ENCODE data around the gene PSMC4.

Gene PSMC4

DNA sequence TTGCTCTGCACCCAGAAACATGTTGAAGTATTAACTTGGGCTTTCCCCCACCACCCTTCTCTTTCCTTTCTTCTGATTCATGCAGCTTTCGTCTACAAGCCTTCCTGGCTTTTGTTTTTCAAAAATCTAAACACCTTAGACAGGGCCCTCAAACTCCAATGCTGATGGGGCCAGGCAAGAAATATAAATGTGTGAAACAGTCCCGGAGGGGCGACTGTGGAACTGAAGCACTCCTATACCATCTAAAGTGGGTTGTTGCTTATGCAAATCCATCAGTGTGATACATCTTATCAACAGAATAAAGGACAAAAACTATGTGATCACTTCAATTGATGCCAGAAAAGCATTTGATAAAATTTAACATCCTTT is 42.6 kb upstream of the PSMC4 start:
- TF ChIP-seq, protein P1, sequence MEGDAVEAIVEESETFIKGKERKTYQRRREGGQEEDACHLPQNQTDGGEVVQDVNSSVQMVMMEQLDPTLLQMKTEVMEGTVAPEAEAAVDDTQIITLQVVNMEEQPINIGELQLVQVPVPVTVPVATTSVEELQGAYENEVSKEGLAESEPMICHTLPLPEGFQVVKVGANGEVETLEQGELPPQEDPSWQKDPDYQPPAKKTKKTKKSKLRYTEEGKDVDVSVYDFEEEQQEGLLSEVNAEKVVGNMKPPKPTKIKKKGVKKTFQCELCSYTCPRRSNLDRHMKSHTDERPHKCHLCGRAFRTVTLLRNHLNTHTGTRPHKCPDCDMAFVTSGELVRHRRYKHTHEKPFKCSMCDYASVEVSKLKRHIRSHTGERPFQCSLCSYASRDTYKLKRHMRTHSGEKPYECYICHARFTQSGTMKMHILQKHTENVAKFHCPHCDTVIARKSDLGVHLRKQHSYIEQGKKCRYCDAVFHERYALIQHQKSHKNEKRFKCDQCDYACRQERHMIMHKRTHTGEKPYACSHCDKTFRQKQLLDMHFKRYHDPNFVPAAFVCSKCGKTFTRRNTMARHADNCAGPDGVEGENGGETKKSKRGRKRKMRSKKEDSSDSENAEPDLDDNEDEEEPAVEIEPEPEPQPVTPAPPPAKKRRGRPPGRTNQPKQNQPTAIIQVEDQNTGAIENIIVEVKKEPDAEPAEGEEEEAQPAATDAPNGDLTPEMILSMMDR (IDR thresholded peaks at IDR 0.05) = no peak

GRCh38 chr19:39929750-39930149 is 41.2 kb upstream of the PSMC4 start:
- TF ChIP-seq, protein P1 (IDR thresholded peaks at IDR 0.05) = no peak

GRCh38 chr19:39934584-39935363 is 36.2 kb upstream of the PSMC4 start, which contains the start of gene FCGBP:
Gene FCGBP, minus strand, starts transcription at chr19:39934634.
- TF ChIP-seq, protein P1 (IDR thresholded peaks at IDR 0.05) = no peak

- TF ChIP-seq, protein P1 (IDR thresholded peaks at IDR 0.05) = no peak
These were observed 35.7 kb upstream of the PSMC4 start for GRCh38 chr19:39935364-39935661.

- TF ChIP-seq, protein P1 (IDR thresholded peaks at IDR 0.05) = no peak
These were observed 34.9 kb upstream of the PSMC4 start for GRCh38 chr19:39936020-39936419.

DNA sequence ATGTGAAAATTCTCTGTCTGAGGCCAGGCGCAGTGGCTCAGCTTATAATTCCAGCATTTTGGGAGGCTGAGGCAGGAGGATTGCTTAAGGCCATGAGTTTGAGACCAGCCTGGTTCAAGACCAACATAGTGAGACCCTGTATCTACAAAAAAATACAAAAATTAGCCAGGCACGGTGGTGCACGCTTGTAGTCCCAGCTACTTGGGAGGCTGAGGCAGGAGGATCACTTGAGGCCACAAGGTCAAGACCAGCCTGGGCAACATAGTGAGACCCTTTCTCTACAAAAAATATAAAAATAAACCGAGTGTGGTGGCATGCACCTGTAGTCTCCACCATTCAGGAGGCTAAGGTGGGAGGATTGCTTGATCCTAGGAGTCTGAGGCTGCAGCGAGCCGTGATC is 34.3 kb upstream of the PSMC4 start:
- TF ChIP-seq, protein P1 (IDR thresholded peaks at IDR 0.05) = no peak

- TF ChIP-seq, protein P1 (IDR thresholded peaks at IDR 0.05) = no peak
These were observed 33.8 kb upstream of the PSMC4 start for GRCh38 chr19:39937094-39937720.
